Measurements from ENCODE around the gene FOXP1. TPM values are rescaled to one million over a fixed set of nuclear protein-coding genes. Genes with fewer than 3 reads are reported as not detected.
A peak's percentile ranks its signal among the peaks of the same experiment; 100 is the strongest.

Gene FOXP1
- total RNA-seq, 1 donor, result 455 TPM

DNA sequence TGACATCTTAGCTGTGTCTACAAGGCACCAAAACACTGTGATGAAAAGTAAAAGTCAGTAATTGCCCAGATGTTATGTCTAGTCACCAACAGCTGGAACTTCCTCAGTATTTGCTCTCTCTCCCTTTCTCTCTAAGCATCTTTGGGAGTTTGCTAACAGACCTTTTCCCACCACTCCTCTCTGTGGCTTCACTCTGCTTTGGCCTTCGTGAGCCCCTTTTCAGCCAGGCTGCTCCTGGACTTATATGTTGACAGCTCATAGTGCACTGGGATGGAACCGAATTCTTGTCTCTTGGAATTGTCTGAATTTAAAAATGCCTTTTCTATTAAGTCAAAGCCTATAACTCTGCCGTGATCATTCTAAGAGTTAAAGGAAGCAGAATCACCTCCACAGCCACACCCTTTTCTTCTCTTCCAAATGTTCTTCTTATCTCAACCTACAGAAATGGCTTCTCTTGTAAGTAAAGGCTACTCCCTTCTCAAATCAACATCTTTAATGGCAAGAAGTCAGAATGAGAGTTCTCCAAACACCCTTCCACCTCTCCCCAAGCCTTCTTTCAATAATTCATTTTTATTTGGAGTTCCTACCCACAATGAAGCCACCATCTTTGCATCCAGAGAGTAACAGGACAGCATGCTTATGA, 17.2 kb upstream of the FOXP1 start:
- H3K9me3 ChIP-seq (ENCODE audit: low read depth, low read length), result no peaks in the 10 kb centered on the region
- no peak overlapping the region for H3K4me3 ChIP-seq (ENCODE audit: low read length)
- no peaks in the 10 kb centered on the region for H3K27me3 ChIP-seq (ENCODE audit: insufficient read depth, low read length)
- H3K4me1 ChIP-seq (ENCODE audit: insufficient read depth, low read length), result no peaks in the 10 kb centered on the region

DNA sequence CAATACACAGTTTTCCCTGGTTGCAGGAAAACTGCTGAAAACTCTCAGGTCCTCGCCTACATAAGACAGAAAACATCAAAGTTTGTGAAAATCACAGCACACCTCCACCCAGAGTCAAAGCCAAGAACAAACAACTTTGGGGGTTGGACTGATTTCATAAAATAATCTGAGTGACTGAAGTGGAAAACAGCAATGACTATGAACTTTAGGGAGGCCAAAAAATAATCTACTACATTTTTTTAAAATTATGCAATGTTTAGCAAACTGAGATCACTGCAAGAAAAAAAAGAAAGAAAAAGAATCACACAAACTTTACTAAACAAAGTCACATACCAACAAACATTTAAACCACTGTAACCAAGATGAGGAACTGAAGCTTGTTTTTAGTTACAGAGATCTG, 15.9 kb upstream of the FOXP1 start:
- Histone ChIP-seq H3K9me3 (ENCODE audit: low read depth, low read length) (no peaks in the 10 kb centered on the region), H3K4me3 (ENCODE audit: low read length) (no peak overlapping the region), H3K4me1 (ENCODE audit: insufficient read depth, low read length) (no peaks in the 10 kb centered on the region), H3K27me3 (ENCODE audit: insufficient read depth, low read length) (no peaks in the 10 kb centered on the region)

DNA sequence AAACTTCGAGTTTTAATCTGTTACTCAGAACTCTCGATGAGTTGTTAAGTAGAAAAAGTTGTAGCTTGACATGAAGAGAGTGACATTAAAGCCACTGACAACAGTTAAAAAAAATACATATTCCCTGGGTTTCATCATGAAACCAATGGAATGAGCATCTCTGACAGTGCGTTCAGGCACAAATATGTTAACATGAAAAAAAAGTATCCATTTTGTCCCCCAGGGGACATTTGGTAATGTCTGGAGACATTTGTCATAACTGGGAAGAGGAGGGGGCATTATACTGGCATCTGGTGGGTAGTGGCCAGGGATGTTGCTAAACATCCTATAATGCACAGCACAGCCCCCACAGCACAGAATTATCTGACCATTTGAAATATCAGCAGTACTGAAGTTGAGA, 14.8 kb upstream of the FOXP1 start:
- Histone ChIP-seq H3K4me1 (ENCODE audit: insufficient read depth, low read length) (no peaks in the 10 kb centered on the region), H3K9me3 (ENCODE audit: low read depth, low read length) (no peaks in the 10 kb centered on the region), H3K4me3 (ENCODE audit: low read length) (no peak overlapping the region), H3K27me3 (ENCODE audit: insufficient read depth, low read length) (no peaks in the 10 kb centered on the region)

GRCh38 chr3:71597286-71597685, 13.8 kb upstream of the FOXP1 start:
- Histone ChIP-seq H3K4me1 (ENCODE audit: insufficient read depth, low read length) (no peaks in the 10 kb centered on the region), H3K9me3 (ENCODE audit: low read depth, low read length) (no peaks in the 10 kb centered on the region), H3K27me3 (ENCODE audit: insufficient read depth, low read length) (no peaks in the 10 kb centered on the region), H3K4me3 (ENCODE audit: low read length) (no peak overlapping the region)

GRCh38 chr3:71593106-71593505, 9.6 kb upstream of the FOXP1 start:
- no peaks in the 10 kb centered on the region for H3K9me3 ChIP-seq (ENCODE audit: low read depth, low read length)
- H3K27me3 ChIP-seq (ENCODE audit: insufficient read depth, low read length), result no peaks in the 10 kb centered on the region
- H3K4me3 ChIP-seq (ENCODE audit: low read length), result no peak overlapping the region
- H3K4me1 ChIP-seq (ENCODE audit: insufficient read depth, low read length), result no peaks in the 10 kb centered on the region

DNA sequence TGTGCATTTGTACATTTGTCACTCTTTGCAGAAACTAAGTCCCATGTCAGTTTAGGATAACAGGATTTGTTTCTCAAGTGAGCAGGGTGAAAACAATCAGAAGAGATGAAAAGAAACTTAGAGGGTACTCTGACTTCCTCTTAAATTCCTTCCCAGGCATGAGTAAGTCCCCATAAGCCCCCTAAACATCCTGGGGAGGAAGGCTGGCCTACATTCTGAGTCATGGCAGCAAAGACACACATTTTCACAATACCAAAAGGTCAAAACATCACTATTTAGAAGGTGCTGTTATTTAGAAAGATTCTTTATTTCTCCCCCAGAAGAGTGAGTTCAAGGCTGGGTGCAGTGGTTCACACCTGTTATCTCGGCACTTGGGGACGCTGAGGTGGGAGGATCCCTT, 7.6 kb upstream of the FOXP1 start:
- H3K4me1 ChIP-seq (ENCODE audit: insufficient read depth, low read length), result no peaks in the 10 kb centered on the region
- H3K9me3 ChIP-seq (ENCODE audit: low read depth, low read length), result no peaks in the 10 kb centered on the region
- no peaks in the 10 kb centered on the region for H3K27me3 ChIP-seq (ENCODE audit: insufficient read depth, low read length)
- H3K4me3 ChIP-seq (ENCODE audit: low read length), result no peak overlapping the region

DNA sequence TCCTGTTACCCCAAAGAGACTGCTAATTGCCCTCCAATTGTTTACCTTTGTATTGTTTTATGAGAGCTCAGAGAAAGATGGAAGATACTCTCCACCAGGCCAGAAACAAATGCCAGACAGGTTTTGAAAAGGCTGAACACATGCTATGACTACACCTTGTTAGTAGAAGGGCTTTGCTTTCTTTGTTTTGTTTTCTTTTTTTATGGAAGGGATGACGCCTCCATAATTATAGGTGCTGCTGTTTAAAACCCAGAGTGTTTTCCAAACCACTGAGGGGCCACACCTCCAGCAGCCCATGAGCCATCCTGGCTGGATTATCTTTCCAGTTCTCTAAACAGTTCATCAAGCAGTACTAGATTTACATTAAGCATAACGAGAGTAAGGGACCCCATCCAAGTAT, 5.6 kb upstream of the FOXP1 start:
- Histone ChIP-seq H3K27me3 (ENCODE audit: insufficient read depth, low read length) (no peaks in the 10 kb centered on the region), H3K4me3 (ENCODE audit: low read length) (no peak overlapping the region), H3K9me3 (ENCODE audit: low read depth, low read length) (no peaks in the 10 kb centered on the region)

DNA sequence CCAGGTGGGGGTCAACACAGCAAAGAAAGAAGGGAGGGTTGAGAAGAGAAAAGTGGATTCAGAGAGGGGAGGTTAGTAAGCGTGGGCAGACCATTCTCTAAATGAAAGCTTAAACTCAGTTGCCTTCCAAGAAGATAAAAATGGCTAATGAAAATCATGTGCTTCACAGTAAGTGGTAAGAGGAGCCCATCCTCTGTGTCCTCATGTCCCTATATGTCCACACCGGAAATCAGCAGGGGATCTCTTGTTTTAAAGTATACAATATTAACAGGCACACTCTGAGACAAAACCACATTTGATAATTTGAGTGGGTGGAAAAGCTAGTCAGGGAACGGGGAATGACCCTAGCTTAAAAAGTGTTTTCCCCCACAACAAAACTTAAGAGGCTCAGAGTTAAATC, 4.4 kb upstream of the FOXP1 start:
- Histone ChIP-seq H3K4me3 (ENCODE audit: low read length) (no peak overlapping the region), H3K9me3 (ENCODE audit: low read depth, low read length) (no peaks in the 10 kb centered on the region), H3K27me3 (ENCODE audit: insufficient read depth, low read length) (no peaks in the 10 kb centered on the region), H3K4me1 (ENCODE audit: insufficient read depth, low read length) (peaks cover 15% of the 10 kb centered on the region)

More for the DNA sequence above, 5.6 kb upstream of the FOXP1 start:
- peaks cover 15% of the 10 kb centered on the region for H3K4me1 ChIP-seq (ENCODE audit: insufficient read depth, low read length)

GRCh38 chr3:71586810-71587242, 3.3 kb upstream of the FOXP1 start:
- H3K4me3 ChIP-seq (ENCODE audit: low read length), result no peak overlapping the region
- H3K9me3 ChIP-seq (ENCODE audit: low read depth, low read length), result no peaks in the 10 kb centered on the region
- H3K27me3 ChIP-seq (ENCODE audit: insufficient read depth, low read length), result no peaks in the 10 kb centered on the region
- peaks cover 15% of the 10 kb centered on the region for H3K4me1 ChIP-seq (ENCODE audit: insufficient read depth, low read length)

DNA sequence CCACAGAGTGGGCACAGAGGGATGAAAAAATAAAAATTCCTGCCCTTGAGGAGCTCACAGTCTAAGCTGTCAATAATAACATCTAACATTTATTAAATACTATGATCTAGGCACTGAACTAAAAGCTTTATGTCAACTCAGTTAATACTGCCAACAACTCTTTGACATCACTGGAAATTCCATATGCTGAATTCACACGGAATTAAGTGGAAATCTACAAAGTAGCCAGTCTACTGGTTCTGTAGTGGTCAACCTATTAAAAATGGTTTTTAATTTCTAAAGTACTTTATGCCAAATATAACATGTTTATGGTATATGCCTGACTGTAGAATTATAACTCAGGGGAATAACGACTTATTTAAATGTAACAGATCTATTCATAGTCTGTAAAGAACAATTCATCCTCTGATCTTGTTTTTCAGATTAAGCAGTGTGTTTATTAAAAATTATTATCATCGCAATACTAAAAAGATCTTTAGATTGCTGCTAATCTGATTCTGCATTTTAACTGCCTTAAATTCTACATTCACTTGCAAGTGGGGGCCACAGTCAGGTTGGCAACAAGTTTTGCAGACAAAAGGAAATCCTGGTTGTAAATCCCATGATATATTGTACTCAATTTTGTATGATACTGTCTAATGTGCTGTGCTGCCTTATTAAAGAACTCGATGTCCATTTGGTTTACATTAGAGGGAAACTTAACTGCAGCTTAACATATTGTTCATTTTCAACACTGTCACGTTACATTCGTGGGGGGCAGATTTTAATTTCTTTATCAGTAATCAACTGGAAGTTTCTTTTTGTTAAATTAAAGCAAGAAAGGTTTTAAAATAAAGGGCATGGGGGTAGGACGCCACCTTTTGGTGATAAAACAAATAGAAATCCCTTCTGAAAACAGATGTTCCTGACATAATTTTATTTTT, 2.6 kb upstream of the FOXP1 start:
- Histone ChIP-seq H3K27me3 (ENCODE audit: insufficient read depth, low read length) (no peaks in the 10 kb centered on the region), H3K4me3 (ENCODE audit: low read length) (no peak overlapping the region), H3K4me1 (ENCODE audit: insufficient read depth, low read length) (peaks cover 18% of the 10 kb centered on the region), H3K9me3 (ENCODE audit: low read depth, low read length) (no peaks in the 10 kb centered on the region)

DNA sequence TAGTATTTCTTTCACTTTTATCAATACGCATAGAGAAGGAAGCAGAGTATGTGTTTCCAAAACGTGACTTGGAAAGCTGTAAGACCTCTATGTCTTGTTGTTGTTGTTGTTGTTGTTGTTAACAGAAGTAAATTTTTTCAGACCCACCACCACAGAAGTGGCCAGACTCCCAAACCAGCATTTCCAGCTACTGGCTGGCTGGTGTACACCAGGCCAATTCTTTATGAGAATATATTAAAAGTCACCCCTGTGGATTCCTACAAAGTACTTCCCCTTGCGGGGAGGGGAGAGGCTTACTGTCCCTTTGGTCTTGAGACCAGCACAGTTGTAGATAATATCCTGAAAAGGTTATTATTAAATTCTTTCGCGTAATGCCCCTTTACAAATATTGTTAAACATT, 1.6 kb upstream of the FOXP1 start:
- no peaks in the 10 kb centered on the region for H3K9me3 ChIP-seq (ENCODE audit: low read depth, low read length)
- peaks cover 28% of the 10 kb centered on the region for H3K4me1 ChIP-seq (ENCODE audit: insufficient read depth, low read length)
- no peaks in the 10 kb centered on the region for H3K27me3 ChIP-seq (ENCODE audit: insufficient read depth, low read length)
- peak overlapping the region; percentile 65 for H3K4me3 ChIP-seq (ENCODE audit: low read length)

GRCh38 chr3:71584394-71585011, 975 bp upstream of the FOXP1 start:
- Histone ChIP-seq H3K4me1 (ENCODE audit: insufficient read depth, low read length) (peaks cover 33% of the 10 kb centered on the region), H3K4me3 (ENCODE audit: low read length) (peak overlapping the region; percentile 65), H3K27me3 (ENCODE audit: insufficient read depth, low read length) (no peaks in the 10 kb centered on the region), H3K9me3 (ENCODE audit: low read depth, low read length) (no peaks in the 10 kb centered on the region)

DNA sequence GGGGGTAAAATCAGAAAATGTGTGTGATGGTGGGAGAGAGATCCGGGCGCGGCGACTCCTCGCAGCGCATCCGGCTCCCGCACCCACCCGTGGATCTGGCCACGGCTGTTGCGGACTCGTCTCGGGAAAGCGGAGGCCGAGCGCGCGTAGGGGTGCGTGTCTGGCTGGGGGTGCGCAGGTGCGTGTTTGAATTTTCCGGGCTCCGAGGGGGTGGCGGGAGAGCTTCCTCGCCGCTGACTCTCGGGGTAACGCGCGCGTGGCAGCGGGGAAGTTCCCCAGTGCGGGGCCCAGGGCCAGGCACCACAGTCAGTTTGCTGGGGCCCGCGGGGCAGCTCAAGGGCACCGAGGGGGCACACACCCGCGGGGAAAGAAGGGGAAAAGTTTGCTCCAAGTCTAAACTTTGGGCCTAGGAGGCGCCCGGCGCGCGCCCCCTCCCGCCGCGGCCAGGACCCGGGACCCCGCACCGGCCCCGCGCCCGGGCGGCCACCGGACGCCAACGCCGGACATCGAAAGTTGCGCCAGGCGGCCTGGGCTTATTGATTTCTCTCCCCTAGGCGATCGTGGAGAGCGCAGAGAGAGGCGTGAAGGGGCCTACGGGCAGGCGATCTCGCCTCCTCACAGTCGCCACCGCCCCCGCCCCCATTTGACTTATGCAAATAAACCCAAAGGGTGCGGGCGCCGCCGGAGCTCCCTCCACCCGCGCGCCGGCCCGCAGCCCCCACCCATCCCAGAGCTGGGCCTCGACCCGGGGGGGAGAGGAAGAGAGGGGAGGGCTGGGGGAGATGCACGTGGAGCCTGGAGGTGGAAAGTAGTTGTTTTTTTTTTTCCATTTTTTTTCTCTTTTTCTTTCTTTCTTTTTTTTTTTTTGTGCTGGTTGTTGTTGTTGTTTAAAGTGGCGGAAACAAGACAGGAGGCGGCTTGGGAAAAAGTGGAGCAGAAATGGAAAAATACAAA, 639 bp downstream of the FOXP1 start:
- Histone ChIP-seq H3K4me1 (ENCODE audit: insufficient read depth, low read length) (peaks cover 40% of the 10 kb centered on the region), H3K9me3 (ENCODE audit: low read depth, low read length) (no peaks in the 10 kb centered on the region), H3K27me3 (ENCODE audit: insufficient read depth, low read length) (no peaks in the 10 kb centered on the region), H3K4me3 (ENCODE audit: low read length) (peak overlapping the region; percentile 88)

- peak overlapping the region; percentile 88 for H3K4me3 ChIP-seq (ENCODE audit: low read length)
- peaks cover 47% of the 10 kb centered on the region for H3K4me1 ChIP-seq (ENCODE audit: insufficient read depth, low read length)
- no peaks in the 10 kb centered on the region for H3K27me3 ChIP-seq (ENCODE audit: insufficient read depth, low read length)
- H3K9me3 ChIP-seq (ENCODE audit: low read depth, low read length), result no peaks in the 10 kb centered on the region
These were observed 1.4 kb downstream of the FOXP1 start for GRCh38 chr3:71582036-71582611.

Measured in mononuclear cell (primary cell).